ENCODE results near the gene DYNC2I2. TPM values are rescaled to one million over a fixed set of nuclear protein-coding genes. Genes with fewer than 3 reads are reported as not detected.
"Not testable (repeated sequence)": the region's sequence is repeated elsewhere in the genome, so short reads cannot be mapped to it uniquely, and the experiment has no call there.

The DYNC2I2 gene
- total RNA-seq, 2 donors from 2014 or later = 66.1 to 80.1 TPM

GRCh38 chr9:128654481-128654880 lies 2.2 kb downstream of the DYNC2I2 start:
- Histone ChIP-seq H3K27me3 (replicated peaks; ENCODE audit: insufficient read depth) (no peaks in the 10 kb centered on the region), H3K9me3 (no peaks in the 10 kb centered on the region), H3K36me3 (no peaks in the 10 kb centered on the region), H3K4me1 (replicated peaks) (no peaks in the 10 kb centered on the region), H3K27ac (no peak overlapping the region), H3K4me3 (no peak overlapping the region)
- 100% methylated on average over 1 of the region's 1 CpG for WGBS
- TF ChIP-seq, protein P1, sequence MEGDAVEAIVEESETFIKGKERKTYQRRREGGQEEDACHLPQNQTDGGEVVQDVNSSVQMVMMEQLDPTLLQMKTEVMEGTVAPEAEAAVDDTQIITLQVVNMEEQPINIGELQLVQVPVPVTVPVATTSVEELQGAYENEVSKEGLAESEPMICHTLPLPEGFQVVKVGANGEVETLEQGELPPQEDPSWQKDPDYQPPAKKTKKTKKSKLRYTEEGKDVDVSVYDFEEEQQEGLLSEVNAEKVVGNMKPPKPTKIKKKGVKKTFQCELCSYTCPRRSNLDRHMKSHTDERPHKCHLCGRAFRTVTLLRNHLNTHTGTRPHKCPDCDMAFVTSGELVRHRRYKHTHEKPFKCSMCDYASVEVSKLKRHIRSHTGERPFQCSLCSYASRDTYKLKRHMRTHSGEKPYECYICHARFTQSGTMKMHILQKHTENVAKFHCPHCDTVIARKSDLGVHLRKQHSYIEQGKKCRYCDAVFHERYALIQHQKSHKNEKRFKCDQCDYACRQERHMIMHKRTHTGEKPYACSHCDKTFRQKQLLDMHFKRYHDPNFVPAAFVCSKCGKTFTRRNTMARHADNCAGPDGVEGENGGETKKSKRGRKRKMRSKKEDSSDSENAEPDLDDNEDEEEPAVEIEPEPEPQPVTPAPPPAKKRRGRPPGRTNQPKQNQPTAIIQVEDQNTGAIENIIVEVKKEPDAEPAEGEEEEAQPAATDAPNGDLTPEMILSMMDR (IDR thresholded peaks at IDR 0.05) = no peak
- TF ChIP-seq POLR2AphosphoS5 (IDR thresholded peaks at IDR 0.05) = no peak
- TF ChIP-seq POLR2A (IDR thresholded peaks at IDR 0.05) = no peak
- no peak for DNase-seq (ENCODE audit: low spot score)
- intact Hi-C loops (cut with DNase I) = no loop called here

- Histone ChIP-seq H3K27ac (no peak overlapping the region), H3K27me3 (replicated peaks; ENCODE audit: insufficient read depth) (no peaks in the 10 kb centered on the region), H3K4me1 (replicated peaks) (no peaks in the 10 kb centered on the region), H3K4me3 (no peak overlapping the region), H3K36me3 (no peaks in the 10 kb centered on the region), H3K9me3 (no peaks in the 10 kb centered on the region)
- no peak for DNase-seq (ENCODE audit: low spot score)
- TF ChIP-seq POLR2A (IDR thresholded peaks at IDR 0.05) = no peak
- no peak for TF ChIP-seq POLR2AphosphoS5 (IDR thresholded peaks at IDR 0.05)
- TF ChIP-seq, protein P1 (IDR thresholded peaks at IDR 0.05) = no peak
- intact Hi-C loops (cut with DNase I) = no loop called here
- WGBS = 97% methylated on average over 8 of the region's 8 CpGs
Observed at GRCh38 chr9:128653908-128654307, 2.7 kb downstream of the DYNC2I2 start.

DNA sequence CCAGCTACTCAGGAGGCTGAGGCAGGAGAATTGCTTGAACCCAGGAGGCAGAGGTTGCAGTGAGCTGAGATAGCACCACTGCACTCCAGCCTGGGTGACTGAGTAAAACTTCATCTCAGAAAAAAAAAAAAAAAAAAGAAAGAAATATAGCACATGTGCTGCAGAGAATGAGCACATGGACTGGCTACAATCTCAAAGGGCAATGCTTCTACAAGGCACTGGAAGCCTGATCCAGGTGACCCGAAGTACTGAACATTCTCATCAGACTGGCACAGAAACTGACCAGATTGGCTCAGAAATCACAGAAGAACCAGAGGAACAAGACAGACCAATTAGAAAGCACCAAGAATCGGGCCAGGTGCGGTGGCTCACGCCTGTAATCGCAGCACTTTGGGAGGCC lies 4.8 kb downstream of the DYNC2I2 start:
- TF ChIP-seq, protein P1 (IDR thresholded peaks at IDR 0.05) = no peak
- TF ChIP-seq POLR2AphosphoS5 (IDR thresholded peaks at IDR 0.05) = no peak
- TF ChIP-seq POLR2A (IDR thresholded peaks at IDR 0.05) = no peak
- Histone ChIP-seq H3K27ac (no peak overlapping the region), H3K36me3 (no peaks in the 10 kb centered on the region), H3K4me3 (no peak overlapping the region), H3K27me3 (replicated peaks; ENCODE audit: insufficient read depth) (no peaks in the 10 kb centered on the region), H3K9me3 (no peaks in the 10 kb centered on the region), H3K4me1 (replicated peaks) (no peaks in the 10 kb centered on the region)
- WGBS = 96% methylated on average over 5 of the region's 5 CpGs
- intact Hi-C loops (cut with DNase I) = no loop called here
- DNase-seq (ENCODE audit: low spot score) = no peak

GRCh38 chr9:128648206-128648605 lies 8.4 kb downstream of the DYNC2I2 start:
- WGBS = 91% methylated on average over 9 of the region's 9 CpGs
- TF ChIP-seq, protein P1 (IDR thresholded peaks at IDR 0.05) = peak in 2 of 4 experiments; percentile 22 to 23
- H3K36me3 ChIP-seq; H3K4me3 ChIP-seq; H3K27me3 ChIP-seq (replicated peaks; ENCODE audit: insufficient read depth); H3K9me3 ChIP-seq; H3K27ac ChIP-seq; DNase-seq (ENCODE audit: low spot score); intact Hi-C loops (cut with DNase I); H3K4me1 ChIP-seq (replicated peaks): not testable (repeated sequence)

DNA sequence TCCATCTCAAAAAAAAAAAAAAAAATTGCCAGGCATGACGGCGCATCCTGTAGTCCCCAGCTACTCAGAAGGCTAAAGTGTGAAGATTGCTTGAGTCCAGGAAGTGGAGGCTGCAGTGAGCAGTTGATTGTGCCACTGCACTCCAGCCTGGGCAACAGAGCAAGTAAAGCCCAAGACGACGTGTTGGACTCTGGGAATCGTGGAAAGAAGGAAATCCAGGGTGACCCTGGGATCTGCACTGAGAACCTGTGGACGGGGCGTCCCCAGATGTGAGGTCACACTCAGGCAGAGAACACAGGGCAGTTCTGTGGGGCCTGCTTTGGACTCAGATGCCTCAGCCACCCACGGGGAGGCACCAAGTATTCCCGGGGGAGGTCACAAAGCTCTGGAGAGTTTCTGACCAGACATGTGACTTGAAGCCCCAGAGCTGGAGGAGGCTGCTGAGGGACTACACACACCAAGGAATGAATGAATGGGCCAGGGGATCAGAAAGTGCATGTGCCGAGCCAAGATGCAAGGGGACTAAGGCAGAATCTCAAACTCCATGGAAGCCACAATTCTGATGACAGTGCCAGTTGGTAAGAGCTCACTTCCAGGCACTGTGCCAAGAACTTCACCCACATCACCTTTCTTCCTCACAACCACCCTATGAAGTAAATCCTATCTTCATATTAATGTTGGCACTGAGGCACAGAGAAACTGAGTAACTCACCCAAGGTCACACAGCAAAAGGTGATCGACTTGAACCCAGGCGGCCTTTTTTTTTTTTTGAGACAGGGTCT lies 12.9 kb downstream of the DYNC2I2 start:
- 69% methylated on average over 12 of the region's 12 CpGs for WGBS
- DNase-seq (ENCODE audit: low spot score) = no peak
- TF ChIP-seq POLR2AphosphoS5 (IDR thresholded peaks at IDR 0.05) = no peak
- TF ChIP-seq, protein P1 (IDR thresholded peaks at IDR 0.05) = no peak
- no peak for TF ChIP-seq POLR2A (IDR thresholded peaks at IDR 0.05)

More for the DNA sequence above, 12.9 kb downstream of the DYNC2I2 start:
- Histone ChIP-seq H3K27me3 (replicated peaks; ENCODE audit: insufficient read depth) (no peaks in the 10 kb centered on the region), H3K27ac (no peak overlapping the region), H3K4me1 (replicated peaks) (no peaks in the 10 kb centered on the region), H3K4me3 (no peak overlapping the region), H3K36me3 (peaks cover 0 to 3% of the 10 kb centered on the region in 2 donors), H3K9me3 (no peaks in the 10 kb centered on the region)
- intact Hi-C loops (cut with DNase I) = no loop called here

Measured in prostate gland (tissue), 2 donors.